Astrocyte (in vitro differentiated cells and primary cell): ENCODE data around the gene BSND. TPM values are rescaled to one million over a fixed set of nuclear protein-coding genes. Genes with fewer than 3 reads are reported as not detected.
A peak's percentile ranks its signal among the peaks of the same experiment; 100 is the strongest.

Experiments used
- DNase-seq: peaks from one replicate; pipeline ENCODE4 v3.0.0-alpha.2; 2010; ENCODE audit warnings: low read depth
- FAIRE-seq: peaks from 2 replicates; lab custom pipeline; 2011; peaks lifted over from hg19 to GRCh38; lab: Jason Lieb, UNC
- H2AFZ ChIP-seq: 2 replicates; pipeline ENCODE4 v1.6.0; 2012; ENCODE audit warnings: low read depth, low read length, inconsistent platforms
- H3K27ac ChIP-seq: 2 replicates; pipeline ENCODE4 v1.5.1; 2011; ENCODE audit warnings: low read depth, low read length, inconsistent platforms
- H3K27me3 ChIP-seq: 2 replicates; pipeline ENCODE4 v1.6.0; 2011; ENCODE audit warnings: low read length, inconsistent platforms; ENCODE audit not compliant: insufficient read depth
- H3K36me3 ChIP-seq: 2 replicates; pipeline ENCODE4 v1.5.1; 2011; ENCODE audit warnings: low read length, inconsistent platforms; ENCODE audit not compliant: insufficient read depth
- H3K4me1 ChIP-seq: 2 replicates; pipeline ENCODE4 v1.5.1; 2011; ENCODE audit warnings: low read length, inconsistent platforms; ENCODE audit not compliant: insufficient read depth
- H3K4me2 ChIP-seq: 2 replicates; pipeline ENCODE4 v1.6.0; 2012; ENCODE audit warnings: low read length, inconsistent platforms
- H3K4me3 ChIP-seq: 2 replicates; pipeline ENCODE4 v1.5.1; 2011; ENCODE audit warnings: low read depth, mild to moderate bottlenecking, low read length, inconsistent platforms; ENCODE audit not compliant: insufficient read depth
- H3K79me2 ChIP-seq: 2 replicates; pipeline ENCODE4 v1.6.0; 2012; ENCODE audit warnings: mild to moderate bottlenecking, low read length, inconsistent platforms; ENCODE audit not compliant: insufficient read depth
- H3K9ac ChIP-seq: 2 replicates; pipeline ENCODE4 v1.6.0; 2012; ENCODE audit warnings: mild to moderate bottlenecking, low read length, inconsistent platforms
- H3K9me3 ChIP-seq: 2 replicates; pipeline ENCODE4 v1.5.1; 2012; ENCODE audit warnings: low read depth, mild to moderate bottlenecking, low read length, inconsistent platforms; ENCODE audit not compliant: insufficient read depth
- H4K20me1 ChIP-seq: 2 replicates; pipeline ENCODE4 v1.6.0; 2012; ENCODE audit warnings: low read length, inconsistent platforms; ENCODE audit not compliant: insufficient read depth
- H3K27ac Mint-ChIP-seq: one replicate; pipeline ENCODE4 v1.8.0; 2021; ENCODE audit warnings: mild to moderate bottlenecking, mixed read lengths; ENCODE audit not compliant: unreplicated experiment
- H3K27me3 Mint-ChIP-seq: one replicate; pipeline ENCODE4 v1.8.0; 2021; ENCODE audit warnings: low read depth, mixed read lengths; ENCODE audit not compliant: unreplicated experiment
- H3K36me3 Mint-ChIP-seq: one replicate; pipeline ENCODE4 v1.8.0; 2021; ENCODE audit warnings: low read depth, mixed read lengths; ENCODE audit not compliant: unreplicated experiment
- H3K4me1 Mint-ChIP-seq: one replicate; pipeline ENCODE4 v1.8.0; 2021; ENCODE audit warnings: low read depth, mixed read lengths; ENCODE audit not compliant: unreplicated experiment
- H3K4me3 Mint-ChIP-seq: one replicate; pipeline ENCODE4 v1.8.0; 2021; ENCODE audit warnings: mild to moderate bottlenecking, moderate library complexity, mixed read lengths; ENCODE audit not compliant: unreplicated experiment
- H3K9me3 Mint-ChIP-seq: one replicate; pipeline ENCODE4 v1.8.0; 2021; ENCODE audit warnings: mild to moderate bottlenecking, mixed read lengths; ENCODE audit not compliant: unreplicated experiment
- CTCF ChIP-seq: IDR thresholded peaks from 2 replicates; pipeline ENCODE4 v1.5.1; 2011; ENCODE audit warnings: low read depth, mild to moderate bottlenecking, inconsistent platforms, low read length, moderate library complexity; ENCODE audit not compliant: insufficient read depth
- EZH2 ChIP-seq: IDR thresholded peaks from 2 replicates; pipeline ENCODE4 v1.6.1; 2012; ENCODE audit warnings: mild to moderate bottlenecking, low read length, inconsistent platforms; ENCODE audit not compliant: insufficient read depth
- total RNA-seq: library from RNA; stranded (reverse); gene quantifications from 2 replicates; pipeline ENCODE4 v1.2.1, GENCODE V29; 2021

BSND gene
- total RNA-seq, 1 donor from 2014 or later, result not detected

DNA sequence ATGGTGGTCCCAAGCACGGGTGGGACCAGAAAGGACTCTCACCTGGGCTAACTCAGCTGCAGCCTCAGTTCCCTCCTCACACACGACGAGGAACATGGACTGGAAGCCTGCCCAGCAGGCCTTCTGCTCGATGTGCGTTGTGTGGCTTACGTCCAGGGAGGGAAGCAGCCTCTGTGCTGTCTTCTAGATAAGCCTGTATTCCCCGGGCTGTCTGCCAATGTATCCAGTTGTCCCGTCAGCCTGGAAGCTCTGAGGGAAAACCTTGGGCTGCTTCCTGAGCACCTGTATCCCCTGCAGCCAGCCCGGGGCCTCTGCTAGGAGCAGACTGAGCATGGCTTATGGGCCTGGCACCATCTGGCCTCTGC, 51.2 kb downstream of the BSND start:
- Histone ChIP-seq H4K20me1 (no peaks in the 10 kb centered on the region), H3K27me3 (no peaks in the 10 kb centered on the region), H3K9ac (no peak overlapping the region), H3K4me2 (no peak overlapping the region), H3K9me3 (no peaks in the 10 kb centered on the region), H3K27ac (no peak overlapping the region), H3K79me2 (no peaks in the 10 kb centered on the region), H3K36me3 (no peaks in the 10 kb centered on the region), H3K4me3 (no peak overlapping the region), H3K4me1 (peaks cover 5% of the 10 kb centered on the region), H2AFZ (no peak overlapping the region)
- DNase-seq (peak; percentile 50), FAIRE-seq (no peak)
- TF ChIP-seq EZH2, result no peak
- no peak for TF ChIP-seq CTCF
- H3K4me1 Mint-ChIP-seq, result peaks cover 4% of the 10 kb centered on the region
- no peak overlapping the region for H3K27ac Mint-ChIP-seq
- H3K36me3 Mint-ChIP-seq, result no peaks in the 10 kb centered on the region
- no peaks in the 10 kb centered on the region for H3K9me3 Mint-ChIP-seq
- peaks cover 32% of the 10 kb centered on the region for H3K27me3 Mint-ChIP-seq
- no peak overlapping the region for H3K4me3 Mint-ChIP-seq

DNA sequence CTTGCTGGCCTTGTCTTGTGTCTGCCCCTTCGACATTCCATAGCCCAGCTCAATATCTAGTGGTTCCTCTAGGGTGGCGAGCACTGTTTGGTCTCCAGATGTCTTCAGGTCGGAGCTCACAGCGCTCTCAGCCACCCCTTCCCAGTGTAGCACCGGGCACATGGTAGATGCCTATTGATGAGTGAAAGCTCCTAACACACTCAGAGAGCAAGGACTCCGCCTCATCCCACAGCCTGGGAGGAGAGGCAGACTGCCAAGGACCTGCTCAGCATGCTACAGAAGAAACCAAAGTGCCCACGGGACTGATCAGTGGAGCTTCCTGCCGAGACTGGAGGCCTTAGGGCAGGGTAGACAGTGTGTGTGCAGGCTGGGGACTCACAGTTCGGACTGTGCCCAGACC, 51.5 kb downstream of the BSND start:
- Histone ChIP-seq H3K36me3 (no peaks in the 10 kb centered on the region), H3K27me3 (no peaks in the 10 kb centered on the region), H3K79me2 (no peaks in the 10 kb centered on the region), H3K4me3 (no peak overlapping the region), H3K27ac (no peak overlapping the region), H2AFZ (no peak overlapping the region), H3K4me1 (peaks cover 5% of the 10 kb centered on the region), H3K4me2 (no peak overlapping the region), H3K9ac (no peak overlapping the region), H4K20me1 (no peaks in the 10 kb centered on the region), H3K9me3 (no peaks in the 10 kb centered on the region)
- Mint-ChIP-seq H3K27me3 (peaks cover 32% of the 10 kb centered on the region), H3K36me3 (no peaks in the 10 kb centered on the region), H3K4me1 (peaks cover 4% of the 10 kb centered on the region), H3K4me3 (no peak overlapping the region), H3K27ac (no peak overlapping the region), H3K9me3 (no peaks in the 10 kb centered on the region)
- TF ChIP-seq CTCF, result no peak
- no peak for TF ChIP-seq EZH2
- FAIRE-seq (no peak), DNase-seq (peak; percentile 61)

DNA sequence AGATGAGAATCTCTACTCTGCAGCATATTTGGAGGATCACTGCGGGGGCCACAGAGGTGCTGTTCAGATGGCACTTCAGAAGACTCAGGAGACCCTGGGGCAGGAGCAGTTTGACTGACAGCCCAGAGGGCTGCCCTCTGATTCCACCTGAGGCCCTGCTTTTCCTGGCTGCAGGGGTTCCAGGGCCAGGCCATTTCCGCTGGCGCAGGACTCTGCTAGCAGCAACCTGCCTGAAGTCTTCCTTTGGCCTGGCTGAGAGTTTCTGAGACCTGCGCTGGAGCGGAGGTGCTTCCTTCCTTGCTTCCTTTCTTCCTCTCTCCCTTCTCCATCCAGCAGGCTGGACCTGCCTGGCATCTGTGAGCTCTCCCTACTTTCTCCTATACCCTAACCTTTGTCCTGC, 52.4 kb downstream of the BSND start:
- Mint-ChIP-seq H3K9me3 (no peaks in the 10 kb centered on the region), H3K4me3 (no peak overlapping the region), H3K27ac (no peak overlapping the region), H3K27me3 (peaks cover 27% of the 10 kb centered on the region), H3K36me3 (no peaks in the 10 kb centered on the region), H3K4me1 (peaks cover 4% of the 10 kb centered on the region)
- no peaks in the 10 kb centered on the region for H3K79me2 ChIP-seq
- no peak overlapping the region for H3K9ac ChIP-seq
- H2AFZ ChIP-seq, result no peak overlapping the region
- H3K27ac ChIP-seq, result no peak overlapping the region
- TF ChIP-seq EZH2 (no peak), CTCF (no peak)
- H3K4me1 ChIP-seq, result peaks cover 5% of the 10 kb centered on the region
- no peaks in the 10 kb centered on the region for H3K27me3 ChIP-seq
- H4K20me1 ChIP-seq, result no peaks in the 10 kb centered on the region
- no peak overlapping the region for H3K4me2 ChIP-seq
- H3K9me3 ChIP-seq, result no peaks in the 10 kb centered on the region
- DNase-seq, result no peak
- no peak overlapping the region for H3K4me3 ChIP-seq
- no peak for FAIRE-seq
- no peaks in the 10 kb centered on the region for H3K36me3 ChIP-seq
